ENCODE results near the gene LIG3. TPM values are rescaled to one million over a fixed set of nuclear protein-coding genes. Genes with fewer than 3 reads are reported as not detected.

Gene LIG3
- polyA plus RNA-seq, 1 of the 3 experiments (the other 2 are of a cell fraction) = 25.7 TPM

DNA sequence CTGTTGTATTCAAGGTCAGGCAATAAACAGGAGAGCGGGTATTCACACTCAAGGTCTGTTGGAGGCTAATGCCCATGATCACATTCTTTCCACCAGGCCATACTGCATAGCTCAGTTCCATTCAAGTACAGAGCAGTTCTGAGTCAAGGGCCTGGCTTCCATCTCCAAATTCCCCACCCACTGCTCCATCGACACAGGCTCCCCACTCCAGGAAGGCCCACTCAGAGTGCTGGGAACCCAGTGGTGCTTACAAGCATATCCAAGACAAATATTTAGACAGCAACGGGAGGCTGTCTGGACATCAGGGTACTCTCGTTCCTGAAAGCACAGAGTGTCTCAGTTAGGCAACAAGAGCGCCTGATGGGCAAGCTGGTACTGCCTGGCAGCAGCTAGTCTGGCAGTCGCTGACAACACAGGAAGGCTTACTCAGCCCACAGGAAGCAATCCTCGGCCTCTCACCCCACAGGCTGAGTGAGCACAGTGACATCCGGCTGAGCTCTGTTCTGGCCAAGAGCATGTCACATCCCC lies 42.3 kb downstream of the LIG3 start:
- Histone ChIP-seq H3K9ac (peak overlapping the region; percentile 70), H3K36me3 (replicated peaks in 1 of 2; ENCODE audit: control insufficient read depth in 1 of 2, insufficient read depth in 2 of 2, low read length in 1 of 2) (peaks cover 10 to 23% of the 10 kb centered on the region in 2 experiments), H3K9me3 (no peaks in the 10 kb centered on the region), H3K4me3 (ENCODE audit: low read depth in 2 of 2, low read length in 1 of 2) (no peak overlapping the region), H3K4me1 (ENCODE audit: control insufficient read depth in 1 of 2, insufficient read depth in 2 of 2, low read depth in 1 of 2, low read length in 1 of 2) (peaks cover 0 to 23% of the 10 kb centered on the region in 2 experiments; a peak in 3 of 4 replicates), H4K20me1 (ENCODE audit: insufficient read depth) (no peaks in the 10 kb centered on the region), H3F3A (replicated peaks; ENCODE audit: insufficient read depth) (peaks cover 33% of the 10 kb centered on the region), H3K79me2 (ENCODE audit: insufficient read depth) (no peaks in the 10 kb centered on the region; the same call in 1 of the 2 replicates), H3K27ac (ENCODE audit: low read depth in 2 of 2, low read length in 1 of 2) (peak overlapping the region; percentile 58 to 93), H3K27me3 (ENCODE audit: insufficient read depth) (no peaks in the 10 kb centered on the region), H3K9me2 (no peaks in the 10 kb centered on the region), H2AFZ (ENCODE audit: low read depth) (peak overlapping the region; percentile 61), H3K4me2 (peak overlapping the region; percentile 70)
- DNase-seq = no peak
- POLR2A ChIA-PET = no interaction called here
- CTCF ChIA-PET = interaction anchor here (0.6 to 2.6 kb wide), 5 partner anchors 9 to 442 kb away, joined by 3 to 13 read pairs (median 3); no protein-coding TSS in a partner anchor
- WGBS (ENCODE audit: low lambda C conversion rate) = 25% methylated on average over 6 of the region's 8 CpGs
- TF ChIP-seq CHD2 (IDR thresholded peaks at IDR 0.05; ENCODE audit: low read length, partially characterized antibody) = no peak
- TF ChIP-seq RXRA (IDR thresholded peaks at IDR 0.05; ENCODE audit: borderline replicate concordance, low read depth) = no peak
- TF ChIP-seq TAF1 (IDR thresholded peaks at IDR 0.05; ENCODE audit: borderline replicate concordance, low read depth, low read length) = peak; percentile 50; the same call in 1 of the 2 replicates
- TF ChIP-seq USF1 (IDR thresholded peaks at IDR 0.05; ENCODE audit: borderline replicate concordance, low read depth) = no peak
- peak; percentile 29; the same call in 1 of the 2 replicates for TF ChIP-seq TCF12 (IDR thresholded peaks at IDR 0.05)
- TF ChIP-seq, protein P1, sequence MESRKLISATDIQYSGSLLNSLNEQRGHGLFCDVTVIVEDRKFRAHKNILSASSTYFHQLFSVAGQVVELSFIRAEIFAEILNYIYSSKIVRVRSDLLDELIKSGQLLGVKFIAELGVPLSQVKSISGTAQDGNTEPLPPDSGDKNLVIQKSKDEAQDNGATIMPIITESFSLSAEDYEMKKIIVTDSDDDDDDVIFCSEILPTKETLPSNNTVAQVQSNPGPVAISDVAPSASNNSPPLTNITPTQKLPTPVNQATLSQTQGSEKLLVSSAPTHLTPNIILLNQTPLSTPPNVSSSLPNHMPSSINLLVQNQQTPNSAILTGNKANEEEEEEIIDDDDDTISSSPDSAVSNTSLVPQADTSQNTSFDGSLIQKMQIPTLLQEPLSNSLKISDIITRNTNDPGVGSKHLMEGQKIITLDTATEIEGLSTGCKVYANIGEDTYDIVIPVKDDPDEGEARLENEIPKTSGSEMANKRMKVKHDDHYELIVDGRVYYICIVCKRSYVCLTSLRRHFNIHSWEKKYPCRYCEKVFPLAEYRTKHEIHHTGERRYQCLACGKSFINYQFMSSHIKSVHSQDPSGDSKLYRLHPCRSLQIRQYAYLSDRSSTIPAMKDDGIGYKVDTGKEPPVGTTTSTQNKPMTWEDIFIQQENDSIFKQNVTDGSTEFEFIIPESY (IDR thresholded peaks at IDR 0.05; ENCODE audit: borderline replicate concordance, low read depth) = no peak
- no peak for TF ChIP-seq FOXM1 (IDR thresholded peaks at IDR 0.05; ENCODE audit: low read depth)
- TF ChIP-seq RAD21 (IDR thresholded peaks at IDR 0.05; ENCODE audit: low read length) = no peak
- TF ChIP-seq CTCF (IDR thresholded peaks at IDR 0.05) = peak; percentile 44
- peak; percentile 44; the same call in 1 of the 2 replicates for TF ChIP-seq FOSL2 (IDR thresholded peaks at IDR 0.05; ENCODE audit: borderline replicate concordance, low read depth)
- TF ChIP-seq ELF1 (IDR thresholded peaks at IDR 0.05) = no peak; the same call in 1 of the 2 replicates
- TF ChIP-seq, protein P2, sequence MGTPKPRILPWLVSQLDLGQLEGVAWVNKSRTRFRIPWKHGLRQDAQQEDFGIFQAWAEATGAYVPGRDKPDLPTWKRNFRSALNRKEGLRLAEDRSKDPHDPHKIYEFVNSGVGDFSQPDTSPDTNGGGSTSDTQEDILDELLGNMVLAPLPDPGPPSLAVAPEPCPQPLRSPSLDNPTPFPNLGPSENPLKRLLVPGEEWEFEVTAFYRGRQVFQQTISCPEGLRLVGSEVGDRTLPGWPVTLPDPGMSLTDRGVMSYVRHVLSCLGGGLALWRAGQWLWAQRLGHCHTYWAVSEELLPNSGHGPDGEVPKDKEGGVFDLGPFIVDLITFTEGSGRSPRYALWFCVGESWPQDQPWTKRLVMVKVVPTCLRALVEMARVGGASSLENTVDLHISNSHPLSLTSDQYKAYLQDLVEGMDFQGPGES (IDR thresholded peaks at IDR 0.05; ENCODE audit: low read depth, low read length) = no peak
- no peak for TF ChIP-seq NRF1 (IDR thresholded peaks at IDR 0.05; ENCODE audit: low read depth, low read length)
- TF ChIP-seq, protein P3, sequence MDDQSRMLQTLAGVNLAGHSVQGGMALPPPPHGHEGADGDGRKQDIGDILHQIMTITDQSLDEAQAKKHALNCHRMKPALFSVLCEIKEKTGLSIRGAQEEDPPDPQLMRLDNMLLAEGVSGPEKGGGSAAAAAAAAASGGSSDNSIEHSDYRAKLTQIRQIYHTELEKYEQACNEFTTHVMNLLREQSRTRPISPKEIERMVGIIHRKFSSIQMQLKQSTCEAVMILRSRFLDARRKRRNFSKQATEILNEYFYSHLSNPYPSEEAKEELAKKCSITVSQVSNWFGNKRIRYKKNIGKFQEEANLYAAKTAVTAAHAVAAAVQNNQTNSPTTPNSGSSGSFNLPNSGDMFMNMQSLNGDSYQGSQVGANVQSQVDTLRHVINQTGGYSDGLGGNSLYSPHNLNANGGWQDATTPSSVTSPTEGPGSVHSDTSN (IDR thresholded peaks at IDR 0.05) = peak; percentile 62
- TF ChIP-seq MXI1 (IDR thresholded peaks at IDR 0.05; ENCODE audit: low read depth, low read length) = no peak
- no peak for TF ChIP-seq YY1 (IDR thresholded peaks at IDR 0.05; ENCODE audit: low read depth)
- TF ChIP-seq JUND (IDR thresholded peaks at IDR 0.05) = no peak
- TF ChIP-seq RFX5 (IDR thresholded peaks at IDR 0.05; ENCODE audit: low read length) = no peak
- TF ChIP-seq GATA2 (CRISPR knock-in tag; IDR thresholded peaks at IDR 0.05) = no peak
- no peak for TF ChIP-seq RCOR1 (IDR thresholded peaks at IDR 0.05; ENCODE audit: low read length)
- peak; percentile 24; the same call in 1 of the 2 replicates for TF ChIP-seq SIN3A (IDR thresholded peaks at IDR 0.05; ENCODE audit: borderline replicate concordance, low read depth, low read length)
- TF ChIP-seq GABPA (IDR thresholded peaks at IDR 0.05; ENCODE audit: low read depth) = peak; percentile 84
- no peak for TF ChIP-seq EP300 (IDR thresholded peaks at IDR 0.05; ENCODE audit: borderline replicate concordance in 1 of 2, low read depth in 1 of 2, low read length in 1 of 2)
- TF ChIP-seq TEAD4 (IDR thresholded peaks at IDR 0.05; ENCODE audit: borderline replicate concordance, insufficient read depth) = no peak
- no peak for TF ChIP-seq SMC3 (IDR thresholded peaks at IDR 0.05; ENCODE audit: low read depth, low read length)
- TF ChIP-seq MEF2A (IDR thresholded peaks at IDR 0.05; ENCODE audit: borderline replicate concordance, low read depth) = no peak
- peak; percentile 59 for TF ChIP-seq POLR2AphosphoS5 (IDR thresholded peaks at IDR 0.05; ENCODE audit: low read depth, low read length)
- TF ChIP-seq MAX (IDR thresholded peaks at IDR 0.05; ENCODE audit: low read depth) = peak; percentile 71; the same call in 1 of the 2 replicates

All from SK-N-SH (cell line).